Right lobe of liver (tissue), 6 donors: ENCODE data around the gene MAST2. TPM values are rescaled to one million over a fixed set of nuclear protein-coding genes. Genes with fewer than 3 reads are reported as not detected.
A peak's percentile ranks its signal among the peaks of the same experiment; 100 is the strongest.

Experiments used
- ATAC-seq, 4 donors: fragments of 200-7000 bp; cut with Tn5 transposase; one replicate each; pipeline ENCODE4 v1.9.1; 2020; ENCODE audit warnings: mild to moderate bottlenecking in 4 of 4, moderate library complexity in 4 of 4
- DNase-seq, 3 donors: peaks; one replicate each; pipeline ENCODE4 v3.0.0-alpha.2; 2020
- H3K27ac ChIP-seq, 3 donors: fragments of 200-600 bp; one replicate each; pipeline ENCODE4 v1.8.0; 2022
- H3K27me3 ChIP-seq, 2 donors: fragments of 200-600 bp; one replicate each; pipeline ENCODE4 v1.8.0; 2022
- H3K36me3 ChIP-seq, 4 donors: fragments of 200-600 bp; sonication (generic) in 1 of 4; one replicate each; pipeline versions ENCODE4 v1.5.1 to v1.8.0; 2017 to 2022; ENCODE audit warnings: control low read depth in 1 of 4
- H3K4me1 ChIP-seq, 4 donors: fragments of 200-600 bp; sonication (generic) in 1 of 4; one replicate each; pipeline versions ENCODE4 v1.5.1 to v1.8.0; 2017 to 2022; ENCODE audit warnings: control low read depth in 1 of 4
- H3K4me3 ChIP-seq, 3 donors: fragments of 200-600 bp; one replicate each; pipeline ENCODE4 v1.8.0; 2022
- H3K9me3 ChIP-seq, 4 donors: fragments of 200-600 bp; sonication (generic) in 1 of 4; one replicate each; pipeline versions ENCODE4 v1.5.1 to v1.8.0; 2017 to 2022; ENCODE audit warnings: control low read depth in 1 of 4
- POLR2A ChIP-seq: fragments of 450-650 bp; IDR thresholded peaks from one replicate; pipeline ENCODE4 v1.6.1; 2017; ENCODE audit warnings: antibody characterized with exemption, mild to moderate bottlenecking
- WGBS: methylation state at CpG from one replicate; pipeline ENCODE4 v1.1.6; 2018; ENCODE audit warnings: low coverage, low lambda C conversion rate; ENCODE audit not compliant: insufficient coverage; ENCODE audit errors: missing lambda C conversion rate; 5-methylcytosine and 5-hydroxymethylcytosine counted together
- intact Hi-C, 2 donors: fragments of 100-400 bp; cut with DNase I; formaldehyde crosslinking; loops; one replicate each; pipeline versions ENCODE4 v1.11.2 to v1.14.1; 2022
- total RNA-seq, 6 experiments: library from RNA; depleted of rRNA in 2 of 6; stranded (reverse); fragments of >200 nt in 2 of 6; fragmentation: NEBNext Ultra II Directional in 3 of 6; extraction: Animal tissue kit (Norgen Biotek cat#: 25700) in 3 of 6; gene quantifications; one replicate each; pipeline versions ENCODE4 v1.1.0 to v1.2.4, GENCODE V29; 2016 to 2023
- TF ChIP-seq, protein P1 (sequence below), 4 donors: fragments of 200-600 bp in 3 of 4; fragments of 450-650 bp in 1 of 4; IDR thresholded peaks; one replicate each; pipeline versions ENCODE4 v1.5.1 to v1.8.0; 2016 to 2022; ENCODE audit warnings: antibody characterized with exemption in 4 of 4, mild to moderate bottlenecking in 2 of 4
- donor health status: DM: no; HTN: yes; CAD: no.
- donor health status: DM: no; HTN: no; CAD: no.
- donor health status: DM: no; HTN: no; CAD: no.
- donor health status: DM: no; HTN: yes; CAD: no.
- donor health status: DM: no; HTN: yes; CAD: no.

The MAST2 gene
- total RNA-seq, 6 experiments from 2014 or later, result 9.9 to 14.9 (median 12.3) TPM

DNA sequence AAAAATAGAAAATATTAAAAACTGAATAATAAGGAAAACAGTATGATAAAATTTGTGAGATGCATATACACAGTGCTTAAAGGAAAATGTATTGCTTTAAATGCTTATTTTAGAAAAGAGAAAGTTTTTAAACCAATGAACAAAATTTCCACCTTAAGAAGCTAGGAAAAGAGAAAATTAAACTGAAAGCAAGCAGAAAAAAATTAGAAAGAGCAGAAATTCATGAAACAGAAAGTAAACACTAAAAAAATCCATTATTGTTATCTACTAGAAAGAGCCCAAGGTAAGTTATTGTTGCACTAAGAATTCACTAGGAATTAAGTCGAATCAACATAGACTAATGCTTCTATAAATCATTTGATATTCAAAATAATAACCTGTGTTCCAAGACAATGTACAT is 261.3 kb downstream of the MAST2 start:
- ATAC-seq (no peak), DNase-seq (no peak)
- TF ChIP-seq, protein P1, sequence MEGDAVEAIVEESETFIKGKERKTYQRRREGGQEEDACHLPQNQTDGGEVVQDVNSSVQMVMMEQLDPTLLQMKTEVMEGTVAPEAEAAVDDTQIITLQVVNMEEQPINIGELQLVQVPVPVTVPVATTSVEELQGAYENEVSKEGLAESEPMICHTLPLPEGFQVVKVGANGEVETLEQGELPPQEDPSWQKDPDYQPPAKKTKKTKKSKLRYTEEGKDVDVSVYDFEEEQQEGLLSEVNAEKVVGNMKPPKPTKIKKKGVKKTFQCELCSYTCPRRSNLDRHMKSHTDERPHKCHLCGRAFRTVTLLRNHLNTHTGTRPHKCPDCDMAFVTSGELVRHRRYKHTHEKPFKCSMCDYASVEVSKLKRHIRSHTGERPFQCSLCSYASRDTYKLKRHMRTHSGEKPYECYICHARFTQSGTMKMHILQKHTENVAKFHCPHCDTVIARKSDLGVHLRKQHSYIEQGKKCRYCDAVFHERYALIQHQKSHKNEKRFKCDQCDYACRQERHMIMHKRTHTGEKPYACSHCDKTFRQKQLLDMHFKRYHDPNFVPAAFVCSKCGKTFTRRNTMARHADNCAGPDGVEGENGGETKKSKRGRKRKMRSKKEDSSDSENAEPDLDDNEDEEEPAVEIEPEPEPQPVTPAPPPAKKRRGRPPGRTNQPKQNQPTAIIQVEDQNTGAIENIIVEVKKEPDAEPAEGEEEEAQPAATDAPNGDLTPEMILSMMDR (IDR thresholded peaks at IDR 0.05), result no peak
- no peak for TF ChIP-seq POLR2A
- no peak overlapping the region for H3K4me3 ChIP-seq
- peaks cover 0 to 1% (median 0%) of the 10 kb centered on the region in 4 donors for H3K36me3 ChIP-seq
- H3K27me3 ChIP-seq, result no peaks in the 10 kb centered on the region
- no peak overlapping the region for H3K27ac ChIP-seq
- intact Hi-C loops, result no loop called here
- 100% methylated on average over 1 of the region's 1 CpG for WGBS
- peaks cover 0 to 7% (median 0%) of the 10 kb centered on the region in 4 donors for H3K4me1 ChIP-seq
- H3K9me3 ChIP-seq, result no peaks in the 10 kb centered on the region

GRCh38 chr1:46065405-46065804 is 262.0 kb downstream of the MAST2 start:
- no peak for TF ChIP-seq POLR2A
- TF ChIP-seq, protein P1 (IDR thresholded peaks at IDR 0.05), result no peak
- no peak overlapping the region for H3K4me3 ChIP-seq
- no peak for DNase-seq

DNA sequence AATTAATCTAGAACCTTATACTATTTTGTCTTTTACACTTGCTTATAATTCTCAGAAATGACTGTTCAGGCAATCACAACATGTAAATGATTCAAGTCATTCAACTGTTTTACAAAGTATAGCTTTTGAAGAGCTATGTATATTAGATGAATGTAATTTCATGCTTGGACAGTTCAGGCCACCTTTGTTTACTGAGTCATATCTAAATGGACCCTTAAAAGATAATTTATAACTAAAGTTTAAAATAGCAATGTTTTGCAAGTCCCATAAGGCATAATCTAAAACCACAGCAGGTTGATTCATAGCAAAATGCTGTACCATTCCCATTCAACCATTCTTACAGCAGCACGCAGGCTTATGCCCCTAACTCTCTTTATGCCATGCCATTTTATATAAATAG is 264.2 kb downstream of the MAST2 start:
- DNase-seq, result no peak
- H3K4me1 ChIP-seq, result peaks cover 0 to 7% (median 0%) of the 10 kb centered on the region in 4 donors
- H3K27me3 ChIP-seq, result no peaks in the 10 kb centered on the region
- H3K9me3 ChIP-seq, result no peaks in the 10 kb centered on the region
- H3K36me3 ChIP-seq, result no peaks in the 10 kb centered on the region
- TF ChIP-seq POLR2A, result no peak
- no peak for ATAC-seq
- 87% methylated on average over 1 of the region's 1 CpG for WGBS
- no peak overlapping the region for H3K4me3 ChIP-seq
- intact Hi-C loops, result no loop called here
- H3K27ac ChIP-seq, result no peak overlapping the region

More at GRCh38 chr1:46065405-46065804, 262.0 kb downstream of the MAST2 start:
- Histone ChIP-seq H3K9me3 (no peaks in the 10 kb centered on the region), H3K36me3 (no peaks in the 10 kb centered on the region), H3K4me1 (peaks cover 0 to 7% (median 0%) of the 10 kb centered on the region in 4 donors), H3K27ac (peak overlapping the region in 1 of 3 donors; percentile 22), H3K27me3 (no peaks in the 10 kb centered on the region)
- intact Hi-C loops, result no loop called here
- peak; percentile 53 to 73 (median 68) for ATAC-seq

DNA sequence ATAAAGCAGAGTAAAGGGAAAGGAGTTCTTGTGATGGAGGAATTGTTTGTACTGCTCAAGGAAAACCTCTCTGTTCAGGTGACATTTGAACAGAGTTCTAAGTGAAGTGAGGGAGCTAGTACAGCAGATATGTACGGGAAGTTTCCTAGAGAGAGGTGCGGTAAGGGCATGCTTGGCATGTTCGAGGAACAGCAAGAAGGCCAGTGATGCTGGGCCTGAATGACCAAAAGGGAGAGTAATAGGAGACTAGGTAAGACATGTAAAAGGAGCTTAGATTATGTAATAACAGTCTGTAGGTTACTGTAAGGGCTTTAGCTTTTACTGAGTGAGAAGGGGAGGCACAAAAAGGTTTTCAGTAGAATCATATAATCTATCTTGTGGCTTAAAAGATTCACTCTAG is 265.1 kb downstream of the MAST2 start:
- ATAC-seq (no peak), DNase-seq (no peak)
- TF ChIP-seq, protein P1 (IDR thresholded peaks at IDR 0.05), result no peak
- TF ChIP-seq POLR2A, result no peak
- intact Hi-C loops, result no loop called here
- Histone ChIP-seq H3K27me3 (no peaks in the 10 kb centered on the region), H3K36me3 (no peaks in the 10 kb centered on the region), H3K4me1 (peaks cover 0 to 7% (median 0%) of the 10 kb centered on the region in 4 donors), H3K27ac (no peak overlapping the region), H3K9me3 (no peaks in the 10 kb centered on the region), H3K4me3 (no peak overlapping the region)
- 78% methylated on average over 3 of the region's 3 CpGs for WGBS

DNA sequence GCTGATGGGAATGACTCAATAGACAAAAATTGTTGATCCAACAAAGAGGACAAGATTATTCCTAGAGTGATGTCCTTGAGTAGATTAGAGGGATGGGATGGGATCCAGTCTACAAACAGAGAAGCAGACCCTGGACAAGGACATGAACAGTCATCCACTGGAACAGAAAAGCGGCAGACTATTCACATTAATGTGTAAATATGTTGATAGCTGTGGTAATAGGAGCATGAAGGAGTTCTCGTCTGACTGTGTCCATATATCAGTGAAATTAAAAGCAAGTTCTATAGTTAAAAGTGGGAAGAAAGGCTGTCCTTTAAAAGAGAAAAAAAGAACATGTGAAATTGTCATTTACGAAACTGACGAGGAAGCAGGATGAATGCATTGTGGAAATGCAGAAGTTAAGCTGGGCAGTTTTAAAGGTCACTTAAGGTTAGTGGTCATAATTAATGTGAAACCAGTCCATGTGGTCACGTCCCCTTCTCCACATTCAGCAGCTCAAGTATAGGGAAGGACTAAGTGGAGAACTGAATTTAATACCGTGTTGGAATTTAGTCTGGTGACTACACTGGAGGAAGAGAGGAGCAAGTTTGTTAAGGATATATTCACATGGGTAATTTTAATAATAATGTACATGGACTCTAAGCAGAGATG is 266.9 kb downstream of the MAST2 start:
- Histone ChIP-seq H3K36me3 (no peaks in the 10 kb centered on the region), H3K4me3 (no peak overlapping the region), H3K9me3 (no peaks in the 10 kb centered on the region), H3K27ac (no peak overlapping the region), H3K4me1 (no peaks in the 10 kb centered on the region), H3K27me3 (no peaks in the 10 kb centered on the region)
- ATAC-seq, result peak; percentile 49 to 75 (median 64)
- DNase-seq, result no peak
- intact Hi-C loops, result no loop called here
- TF ChIP-seq, protein P1 (IDR thresholded peaks at IDR 0.05), result no peak
- no peak for TF ChIP-seq POLR2A
- WGBS, result 60% methylated on average over 6 of the region's 6 CpGs
